Smooth muscle cell (in vitro differentiated cells): ENCODE results near the gene FBXO46. TPM values are rescaled to one million over a fixed set of nuclear protein-coding genes. Genes with fewer than 3 reads are reported as not detected.

Experiments
- DNase-seq: peaks from one replicate; lab custom pipeline; 2025; ENCODE audit not compliant: unreplicated experiment; lab: John Stamatoyannopoulos, UW
- H2AFZ ChIP-seq: fragments of 200-600 bp; sonication (generic); 2 replicates; pipeline ENCODE4 v1.6.0; 2016; ENCODE audit warnings: antibody characterized with exemption, low read depth, mild to moderate bottlenecking
- H3F3A ChIP-seq: fragments of 200-600 bp; sonication (generic); 2 replicates; pipeline ENCODE4 v1.6.0; 2017; ENCODE audit warnings: antibody characterized with exemption, low read depth
- H3K27ac ChIP-seq: fragments of 200-600 bp; sonication (generic); 2 replicates; pipeline ENCODE4 v1.5.1; 2016; ENCODE audit warnings: low read depth, mild to moderate bottlenecking
- H3K27me3 ChIP-seq: fragments of 200-600 bp; sonication (generic); 2 replicates; pipeline ENCODE4 v1.6.1; 2016; ENCODE audit warnings: low read depth, mild to moderate bottlenecking
- H3K36me3 ChIP-seq: fragments of 200-600 bp; sonication (generic); 2 replicates; pipeline ENCODE4 v1.5.1; 2016; ENCODE audit warnings: low read depth
- H3K4me1 ChIP-seq: fragments of 200-600 bp; sonication (generic); 2 replicates; pipeline ENCODE4 v1.5.1; 2016; ENCODE audit warnings: low read depth
- H3K4me2 ChIP-seq: fragments of 200-600 bp; sonication (generic); 2 replicates; pipeline ENCODE4 v1.6.0; 2016; ENCODE audit warnings: mild to moderate bottlenecking
- H3K4me3 ChIP-seq: fragments of 200-600 bp; sonication (generic); 2 replicates; pipeline ENCODE4 v1.5.1; 2016; ENCODE audit warnings: mild to moderate bottlenecking
- H3K79me2 ChIP-seq: fragments of 200-600 bp; sonication (generic); 2 replicates; pipeline ENCODE4 v1.6.0; 2016; ENCODE audit warnings: low read depth, mild to moderate bottlenecking
- H3K9ac ChIP-seq: fragments of 200-600 bp; sonication (generic); 2 replicates; pipeline ENCODE4 v1.6.0; 2016; ENCODE audit warnings: low read depth
- H3K9me3 ChIP-seq: fragments of 200-600 bp; sonication (generic); replicated peaks from 2 replicates; pipeline ENCODE4 v1.5.1; 2016; ENCODE audit warnings: low read depth
- H4K20me1 ChIP-seq: fragments of 200-600 bp; sonication (generic); 2 replicates; pipeline ENCODE4 v1.6.0; 2016; ENCODE audit warnings: low read depth
- WGBS: methylation state at CpG from one replicate; pipeline ENCODE4 v1.1.7; 2016; ENCODE audit warnings: low lambda C conversion rate; 5-methylcytosine and 5-hydroxymethylcytosine counted together
- polyA plus RNA-seq: library from polyadenylated mRNA; unstranded; fragments of >200 nt; fragmentation: Nextera tagmentation; extraction: Ambion mirVana; gene quantifications from 2 replicates; pipeline ENCODE4 v1.2.1, GENCODE V29; 2016
- total RNA-seq: library from RNA; depleted of rRNA; stranded (reverse); fragments of >200 nt; gene quantifications from 2 replicates; pipeline ENCODE4 v1.2.3, GENCODE V29; 2014
- TF ChIP-seq, protein P1 (sequence below): fragments of 200-600 bp; sonication (generic); IDR thresholded peaks from 2 replicates; pipeline ENCODE4 v1.5.1; 2017; ENCODE audit warnings: borderline replicate concordance, mild to moderate bottlenecking, antibody characterized with exemption; ENCODE audit not compliant: insufficient read depth, poor library complexity, severe bottlenecking

FBXO46 gene
- total and polyA plus RNA-seq, 2 experiments from 2014 or later, result 7.2 to 7.9 TPM

DNA sequence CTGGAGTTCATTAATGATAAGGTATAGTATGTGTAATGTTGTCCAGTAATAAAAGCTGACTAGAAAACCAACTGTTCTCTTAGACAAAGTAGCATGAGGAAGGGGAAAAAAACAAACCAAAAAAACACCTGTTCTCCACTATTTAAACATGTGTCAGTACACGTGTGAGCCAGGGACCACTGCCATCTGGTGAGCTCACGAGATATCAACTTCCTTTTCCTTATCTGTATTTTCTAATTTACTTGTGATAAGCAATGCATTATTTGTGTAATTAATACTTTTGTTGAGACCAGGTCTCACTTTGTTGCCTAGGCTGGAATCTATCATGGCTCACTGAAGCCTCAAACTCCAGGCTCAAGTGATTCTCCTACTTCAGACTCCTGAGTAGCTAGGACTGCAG, 42.7 kb upstream of the FBXO46 start:
- TF ChIP-seq, protein P1, sequence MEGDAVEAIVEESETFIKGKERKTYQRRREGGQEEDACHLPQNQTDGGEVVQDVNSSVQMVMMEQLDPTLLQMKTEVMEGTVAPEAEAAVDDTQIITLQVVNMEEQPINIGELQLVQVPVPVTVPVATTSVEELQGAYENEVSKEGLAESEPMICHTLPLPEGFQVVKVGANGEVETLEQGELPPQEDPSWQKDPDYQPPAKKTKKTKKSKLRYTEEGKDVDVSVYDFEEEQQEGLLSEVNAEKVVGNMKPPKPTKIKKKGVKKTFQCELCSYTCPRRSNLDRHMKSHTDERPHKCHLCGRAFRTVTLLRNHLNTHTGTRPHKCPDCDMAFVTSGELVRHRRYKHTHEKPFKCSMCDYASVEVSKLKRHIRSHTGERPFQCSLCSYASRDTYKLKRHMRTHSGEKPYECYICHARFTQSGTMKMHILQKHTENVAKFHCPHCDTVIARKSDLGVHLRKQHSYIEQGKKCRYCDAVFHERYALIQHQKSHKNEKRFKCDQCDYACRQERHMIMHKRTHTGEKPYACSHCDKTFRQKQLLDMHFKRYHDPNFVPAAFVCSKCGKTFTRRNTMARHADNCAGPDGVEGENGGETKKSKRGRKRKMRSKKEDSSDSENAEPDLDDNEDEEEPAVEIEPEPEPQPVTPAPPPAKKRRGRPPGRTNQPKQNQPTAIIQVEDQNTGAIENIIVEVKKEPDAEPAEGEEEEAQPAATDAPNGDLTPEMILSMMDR, result no peak
- Histone ChIP-seq H3K27ac (no peak overlapping the region), H3K9ac (no peak overlapping the region), H3K4me2 (no peak overlapping the region), H3K79me2 (no peaks in the 10 kb centered on the region), H3K9me3 (no peaks in the 10 kb centered on the region), H3K4me1 (no peaks in the 10 kb centered on the region), H3K4me3 (no peak overlapping the region), H3F3A (peaks cover 32% of the 10 kb centered on the region), H2AFZ (no peak overlapping the region), H4K20me1 (peaks cover 26% of the 10 kb centered on the region), H3K36me3 (no peaks in the 10 kb centered on the region), H3K27me3 (no peaks in the 10 kb centered on the region)
- 81% methylated on average over 2 of the region's 2 CpGs for WGBS
- DNase-seq, result no peak

DNA sequence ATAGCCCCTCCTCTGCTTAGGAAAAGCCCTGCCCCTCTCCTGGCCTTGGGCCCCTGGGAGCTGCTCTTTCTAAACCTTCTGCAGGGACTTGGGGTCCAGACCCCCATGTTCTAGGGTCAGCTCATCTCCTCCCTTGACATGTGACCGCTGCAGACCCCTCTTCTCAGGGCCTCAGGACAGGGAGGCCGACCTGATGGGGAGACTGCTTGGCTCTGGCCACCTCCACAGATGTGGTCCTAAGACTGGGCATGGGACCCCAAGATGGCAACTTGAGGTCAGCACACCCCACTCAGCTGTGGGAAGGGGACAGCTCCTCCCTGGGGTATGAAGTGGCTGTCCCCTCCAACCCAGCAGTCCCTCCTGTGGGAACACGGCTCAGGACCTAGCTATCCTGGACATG, 42.2 kb upstream of the FBXO46 start:
- Histone ChIP-seq H4K20me1 (peaks cover 21% of the 10 kb centered on the region), H2AFZ (no peak overlapping the region), H3K9me3 (no peaks in the 10 kb centered on the region), H3K4me3 (no peak overlapping the region), H3K36me3 (no peaks in the 10 kb centered on the region), H3K4me1 (no peaks in the 10 kb centered on the region), H3F3A (peaks cover 32% of the 10 kb centered on the region), H3K4me2 (no peak overlapping the region), H3K79me2 (no peaks in the 10 kb centered on the region), H3K27ac (no peak overlapping the region), H3K9ac (no peak overlapping the region), H3K27me3 (no peaks in the 10 kb centered on the region)
- WGBS, result 94% methylated on average over 3 of the region's 3 CpGs
- no peak for DNase-seq
- TF ChIP-seq, protein P1, result no peak

DNA sequence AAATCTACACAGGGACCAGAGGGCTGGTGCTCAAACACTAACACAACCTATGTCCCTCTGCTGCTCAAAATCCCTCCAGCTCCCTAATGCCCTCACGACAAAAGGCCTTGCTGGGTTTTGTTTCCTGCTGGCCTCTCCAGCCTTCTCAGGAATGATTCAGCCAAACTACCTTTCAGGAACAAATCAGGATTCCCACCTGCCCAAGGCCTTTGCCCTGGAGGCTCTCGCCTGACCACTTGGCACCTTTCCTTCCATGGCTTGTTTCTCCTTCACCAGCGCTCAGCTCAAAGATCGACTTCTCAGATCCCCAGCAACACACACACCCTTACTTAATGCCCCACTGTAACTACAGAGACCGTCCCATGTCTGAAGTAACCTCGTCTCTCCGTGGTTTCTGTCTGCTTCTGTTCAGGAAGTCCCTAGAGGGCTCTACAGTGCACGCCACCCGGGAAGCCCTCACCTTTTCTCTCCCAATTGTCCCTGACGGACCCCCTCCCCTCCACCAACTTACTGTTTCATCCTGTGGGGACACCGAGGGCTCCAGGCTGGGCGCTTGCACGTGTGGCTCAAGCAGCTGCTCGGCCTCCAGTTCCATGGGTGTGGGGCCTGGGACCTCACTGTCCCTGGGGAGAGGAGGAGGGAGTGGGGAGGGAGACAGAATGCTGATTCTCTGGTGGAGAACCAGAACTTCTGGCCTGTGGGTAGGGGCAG, 41.6 kb upstream of the FBXO46 start:
- no peaks in the 10 kb centered on the region for H3K9me3 ChIP-seq
- no peak for DNase-seq
- H3K36me3 ChIP-seq, result no peaks in the 10 kb centered on the region
- WGBS, result 89% methylated on average over 14 of the region's 14 CpGs
- H3K4me1 ChIP-seq, result no peaks in the 10 kb centered on the region
- no peak overlapping the region for H3K4me3 ChIP-seq
- peaks cover 16% of the 10 kb centered on the region for H4K20me1 ChIP-seq
- H3K27me3 ChIP-seq, result no peaks in the 10 kb centered on the region
- H3K27ac ChIP-seq, result no peak overlapping the region
- no peak overlapping the region for H3K9ac ChIP-seq
- no peak overlapping the region for H2AFZ ChIP-seq
- peaks cover 29% of the 10 kb centered on the region for H3F3A ChIP-seq
- H3K4me2 ChIP-seq, result no peak overlapping the region
- TF ChIP-seq, protein P1, result no peak
- peaks cover under 1% of the 10 kb centered on the region for H3K79me2 ChIP-seq
